Colon (tissue), 2 donors: Measurements from ENCODE around the gene TOMM6.
"Not testable (repeated sequence)": the region's sequence is repeated elsewhere in the genome, so short reads cannot be mapped to it uniquely, and the experiment has no call there.

ENCODE experiments used
- FAIRE-seq: peaks from 2 replicates; lab custom pipeline; 2012; peaks lifted over from hg19 to GRCh38; lab: Jason Lieb, UNC
- donor health status: control.
- donor health status: control.

TOMM6 gene

DNA sequence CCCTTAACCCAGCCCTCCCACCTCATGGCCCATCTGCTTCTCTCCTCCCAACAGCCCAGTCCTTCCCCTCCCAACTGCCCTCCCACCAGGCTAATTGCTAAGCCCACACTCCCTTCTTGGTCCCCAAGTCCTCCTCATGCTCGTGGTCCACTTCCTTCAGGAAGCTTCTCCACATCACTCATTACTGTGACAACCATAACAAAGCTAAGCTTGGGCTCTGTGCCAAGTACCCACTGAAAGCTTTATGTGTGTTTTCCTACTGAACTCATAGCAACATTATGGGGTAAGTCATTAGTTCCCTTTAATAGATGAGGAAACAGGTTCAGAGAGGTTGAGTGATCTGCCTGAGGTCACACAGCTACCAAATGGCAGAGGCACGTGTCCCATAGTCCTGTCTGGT is 24.0 kb upstream of the TOMM6 start:
- FAIRE-seq, result no peak

DNA sequence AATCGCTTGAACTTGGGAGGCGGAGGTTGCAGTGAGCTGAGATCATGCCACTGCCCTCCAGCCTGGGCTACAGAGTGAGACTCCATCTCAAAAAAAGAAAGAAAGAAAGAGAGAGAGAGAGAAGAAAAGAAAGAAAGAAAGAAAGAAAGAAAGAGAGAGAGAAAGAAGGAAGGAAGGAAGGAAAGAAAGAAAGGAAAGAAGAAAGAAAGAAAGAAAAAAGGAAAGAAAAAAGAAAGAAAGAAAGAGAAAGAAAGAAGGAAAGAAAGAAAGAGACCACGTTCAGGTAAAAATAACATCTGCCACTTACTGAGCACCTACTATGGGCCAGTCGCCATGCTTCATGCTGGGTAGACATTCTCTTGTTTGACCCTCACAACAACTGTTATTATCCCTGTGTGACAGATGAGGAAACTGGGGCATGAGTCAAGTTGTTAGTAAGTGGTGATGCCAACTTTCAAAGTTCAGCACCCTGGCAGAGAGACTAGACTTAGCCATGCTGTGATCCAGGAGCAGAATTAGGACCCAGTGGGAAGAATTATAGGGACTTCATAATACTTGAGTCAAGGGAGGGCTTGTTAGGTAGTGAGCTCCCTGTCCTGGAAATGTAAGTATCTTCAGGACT is 21.3 kb upstream of the TOMM6 start:
- not testable (repeated sequence) for FAIRE-seq

- no peak for FAIRE-seq
These were observed 20.2 kb upstream of the TOMM6 start for GRCh38 chr6:41767112-41767833.

DNA sequence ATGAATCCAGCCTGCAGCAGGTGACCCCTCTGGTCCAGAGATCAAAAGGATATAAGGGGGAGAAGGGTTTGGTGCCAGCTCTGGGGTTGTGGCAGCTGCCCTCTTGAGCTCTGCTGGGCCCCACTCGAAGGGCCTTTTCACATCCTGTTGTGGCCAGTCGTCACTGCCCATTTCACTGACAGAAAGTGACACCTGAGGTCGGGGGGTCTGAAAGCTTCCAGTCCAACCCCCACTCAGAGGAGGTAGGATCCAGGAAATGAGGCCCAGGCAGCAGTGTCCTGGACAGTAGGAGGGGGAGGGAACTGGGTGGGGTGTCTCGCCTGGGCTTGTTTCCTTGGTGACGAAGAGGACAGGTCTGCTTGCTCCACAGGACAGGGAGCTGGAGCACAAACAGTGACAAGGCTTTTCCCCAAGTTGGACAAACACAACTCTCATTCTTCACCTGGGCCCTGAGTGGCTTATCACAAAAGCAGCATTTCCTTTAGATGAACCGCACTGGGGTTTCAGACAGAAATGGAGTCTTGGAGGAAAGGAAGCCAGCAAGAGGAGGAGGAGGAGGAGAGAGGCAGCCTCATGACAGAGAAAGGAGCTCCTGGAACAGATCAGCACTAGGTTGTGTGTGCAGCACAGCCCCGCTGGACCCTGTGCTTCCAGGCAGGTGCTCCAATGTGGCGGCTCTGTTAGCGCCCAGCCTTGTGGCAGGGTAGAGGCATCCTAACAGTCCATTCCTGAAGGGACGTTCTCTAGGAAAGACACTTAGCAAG is 18.8 kb upstream of the TOMM6 start:
- no peak for FAIRE-seq

DNA sequence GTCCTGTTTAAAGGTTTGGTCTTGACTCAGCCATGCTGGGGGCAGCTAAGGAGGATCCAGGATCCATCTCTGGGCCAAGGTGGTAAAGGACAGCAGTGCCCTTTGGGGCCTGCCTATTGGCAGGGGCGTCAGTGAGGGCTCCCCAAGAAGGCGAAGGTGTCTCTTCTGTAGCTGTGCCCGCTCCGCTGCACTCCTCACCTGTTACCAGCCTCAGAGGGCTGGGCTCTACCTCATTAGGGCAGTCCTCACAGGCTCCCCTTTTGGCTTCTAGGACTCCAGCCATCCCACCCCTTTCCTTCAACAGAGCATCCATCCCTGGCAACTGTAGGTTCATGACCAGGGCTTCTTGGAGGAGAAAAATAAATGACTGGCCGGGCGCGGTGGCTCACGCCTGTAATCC is 18.1 kb upstream of the TOMM6 start:
- no peak for FAIRE-seq

- no peak for FAIRE-seq
These were observed 17.0 kb upstream of the TOMM6 start for GRCh38 chr6:41770381-41771057.

- FAIRE-seq, result no peak
These were observed 16.2 kb upstream of the TOMM6 start for GRCh38 chr6:41771058-41771983.

DNA sequence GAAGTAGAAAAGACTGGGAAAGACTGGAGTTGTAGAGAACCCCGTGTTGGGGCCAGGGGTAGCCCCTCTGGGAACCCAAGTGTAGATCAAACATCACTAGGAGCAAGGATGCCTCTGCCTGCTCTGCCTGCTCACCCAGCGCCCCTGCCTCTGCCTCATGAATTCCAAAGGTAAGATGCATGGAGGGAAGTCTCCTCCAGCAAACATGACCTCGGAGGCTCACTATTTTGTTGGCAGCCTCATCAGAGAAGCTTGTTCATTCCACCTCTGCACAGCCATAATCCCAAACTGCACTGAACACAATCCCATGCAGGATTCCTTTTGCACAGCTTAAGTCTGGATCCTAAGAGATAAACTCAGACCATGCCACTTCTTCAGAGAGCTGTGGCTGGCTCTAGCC is 12.7 kb upstream of the TOMM6 start:
- FAIRE-seq, result no peak

DNA sequence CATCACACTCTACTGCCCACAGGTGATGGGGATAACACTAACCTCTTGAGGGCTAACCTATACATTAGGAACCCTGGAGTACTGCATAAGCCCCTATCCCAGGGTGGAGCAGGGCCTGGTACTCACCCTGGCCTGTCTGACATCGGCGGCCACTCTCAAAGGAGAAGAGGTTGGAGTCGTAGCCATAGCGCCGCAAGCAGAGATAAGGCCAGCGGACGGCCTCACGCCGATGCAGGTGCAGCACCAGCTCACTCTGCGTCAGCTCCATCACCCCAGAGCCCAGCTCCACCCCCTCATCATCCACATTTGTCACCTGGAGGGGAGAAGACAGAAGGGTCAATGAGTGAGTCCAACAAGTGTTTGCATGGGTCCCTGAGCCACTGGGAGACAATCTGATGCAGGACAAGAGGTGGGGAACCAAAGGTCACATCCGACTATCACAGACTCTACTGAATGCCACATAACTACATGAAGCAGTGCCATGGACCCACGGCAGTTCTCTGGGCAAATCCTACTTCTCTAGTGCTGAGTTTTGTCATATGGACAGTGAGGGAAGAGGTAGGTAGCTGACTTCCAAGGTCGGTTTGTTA is 12.1 kb upstream of the TOMM6 start:
- no peak for FAIRE-seq

DNA sequence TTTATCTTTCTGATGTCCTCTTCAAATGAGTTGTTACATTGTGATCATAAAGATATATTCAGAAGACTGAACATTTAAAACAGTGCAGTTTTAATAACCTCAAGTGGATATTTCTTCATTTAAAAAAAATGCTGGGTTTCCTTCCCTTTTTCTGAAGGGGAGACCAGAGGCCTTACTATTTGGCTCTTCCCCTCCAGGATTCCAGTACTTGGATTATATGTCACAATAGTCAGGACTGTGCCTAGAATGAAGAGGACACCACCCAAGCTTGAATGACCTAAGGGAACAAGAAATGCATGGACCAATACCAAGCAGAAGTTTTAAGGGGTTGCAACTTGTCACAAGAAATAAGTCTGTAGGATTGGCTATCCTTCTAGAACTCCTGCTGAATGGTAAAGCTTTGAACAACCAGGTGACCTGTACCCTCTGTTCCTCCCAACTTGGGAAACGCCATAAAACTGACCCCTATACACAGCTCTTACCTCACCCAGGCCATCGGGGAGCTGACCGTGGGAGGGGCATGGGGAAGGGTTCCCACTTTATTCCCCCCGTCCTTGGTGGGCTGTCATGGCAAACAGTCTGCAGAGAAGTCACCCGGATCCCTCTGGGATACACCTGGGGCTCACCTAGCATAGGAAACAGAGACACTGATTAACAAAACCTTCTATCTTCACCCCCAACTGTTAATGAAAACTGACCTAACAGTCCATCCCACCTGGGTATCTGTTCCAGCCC is 9.8 kb upstream of the TOMM6 start:
- no peak for FAIRE-seq

- FAIRE-seq, result no peak
These were observed 8.6 kb upstream of the TOMM6 start for GRCh38 chr6:41778895-41779294.

GRCh38 chr6:41779336-41779735 is 8.2 kb upstream of the TOMM6 start:
- FAIRE-seq, result no peak

DNA sequence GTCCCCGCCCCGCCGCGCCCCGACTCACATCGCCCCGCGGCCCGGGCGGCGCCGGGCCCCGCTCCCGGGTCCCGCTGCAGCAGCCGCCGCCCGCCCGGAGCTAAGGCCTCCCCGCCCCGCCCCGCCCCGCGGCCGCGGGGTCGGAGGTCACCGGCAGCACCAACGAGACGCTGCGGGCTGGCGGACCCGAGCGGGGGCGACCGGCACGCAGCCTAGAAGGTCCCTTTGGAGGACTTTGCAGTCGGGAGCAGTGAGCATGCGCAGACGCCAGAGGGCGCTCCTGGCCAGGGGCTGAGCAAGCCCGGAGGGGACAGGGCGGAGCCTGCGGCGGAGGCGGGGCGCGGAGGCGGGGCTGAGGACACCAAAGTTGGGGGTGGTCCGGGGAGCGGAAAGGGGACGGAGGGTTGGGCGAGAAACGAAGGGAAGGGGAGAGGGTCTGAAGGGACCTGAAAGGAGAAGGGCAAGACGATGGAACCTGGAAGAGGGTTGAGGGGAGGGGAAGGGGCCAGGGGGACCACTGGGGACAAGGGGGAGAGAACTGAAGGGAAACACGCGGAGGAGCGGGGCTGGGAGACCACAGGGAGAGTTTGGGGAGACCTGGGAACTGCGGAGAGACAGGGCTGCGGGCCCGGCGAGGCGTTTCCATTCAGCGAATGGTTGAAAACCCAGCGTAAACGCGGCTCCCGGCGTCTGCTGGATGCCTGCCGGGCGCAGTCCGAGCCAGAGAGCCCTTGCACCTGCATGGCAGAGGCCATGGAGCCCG is 7.5 kb upstream of the TOMM6 start, which contains the start of gene FRS3:
Gene FRS3 (minus strand): TSS at position 113 of the 763 bp plus-strand sequence. CDS start 2,913 bp downstream, outside the sequence.
- no peak for FAIRE-seq

GRCh38 chr6:41780551-41781365 is 6.7 kb upstream of the TOMM6 start, which contains the start of gene PRICKLE4:
Gene PRICKLE4 (plus strand): TSS chr6:41780782. CDS start chr6:41783474, 2,692 bp downstream.
- FAIRE-seq, result no peak

- FAIRE-seq, result no peak
These were observed 6.1 kb upstream of the TOMM6 start for GRCh38 chr6:41781366-41781730.

DNA sequence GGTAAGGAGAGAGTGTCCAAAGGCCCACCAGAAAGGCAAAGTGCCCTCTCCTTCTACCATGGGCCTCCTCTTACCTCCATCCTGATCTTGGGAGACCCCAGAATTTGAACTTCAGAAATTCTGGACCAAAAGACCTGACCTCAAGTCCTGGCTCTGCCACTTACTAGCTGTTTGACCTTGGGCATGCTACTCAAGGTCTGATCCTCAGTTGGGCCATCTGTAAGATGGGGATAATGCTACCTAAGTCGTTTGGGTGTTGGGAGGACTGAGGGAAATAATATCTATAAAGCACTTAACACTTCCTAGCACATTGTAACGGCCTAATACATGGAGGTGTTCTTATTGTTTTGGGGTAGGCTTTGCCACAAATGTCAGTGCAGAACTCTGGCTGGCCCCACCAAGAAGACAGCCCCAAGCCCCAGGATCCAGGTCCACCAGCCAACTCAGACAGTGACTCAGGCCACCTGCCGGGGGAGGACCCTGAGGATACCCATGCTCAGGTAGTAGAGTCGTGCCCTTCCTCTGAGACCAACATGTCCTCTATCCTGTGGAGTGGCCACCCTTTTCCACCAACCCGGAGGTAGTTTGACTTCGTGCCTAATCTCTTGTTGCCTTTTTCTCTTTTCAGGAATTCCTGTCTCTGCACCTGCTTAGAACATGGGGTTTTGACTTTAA is 4.3 kb upstream of the TOMM6 start:
- no peak for FAIRE-seq

DNA sequence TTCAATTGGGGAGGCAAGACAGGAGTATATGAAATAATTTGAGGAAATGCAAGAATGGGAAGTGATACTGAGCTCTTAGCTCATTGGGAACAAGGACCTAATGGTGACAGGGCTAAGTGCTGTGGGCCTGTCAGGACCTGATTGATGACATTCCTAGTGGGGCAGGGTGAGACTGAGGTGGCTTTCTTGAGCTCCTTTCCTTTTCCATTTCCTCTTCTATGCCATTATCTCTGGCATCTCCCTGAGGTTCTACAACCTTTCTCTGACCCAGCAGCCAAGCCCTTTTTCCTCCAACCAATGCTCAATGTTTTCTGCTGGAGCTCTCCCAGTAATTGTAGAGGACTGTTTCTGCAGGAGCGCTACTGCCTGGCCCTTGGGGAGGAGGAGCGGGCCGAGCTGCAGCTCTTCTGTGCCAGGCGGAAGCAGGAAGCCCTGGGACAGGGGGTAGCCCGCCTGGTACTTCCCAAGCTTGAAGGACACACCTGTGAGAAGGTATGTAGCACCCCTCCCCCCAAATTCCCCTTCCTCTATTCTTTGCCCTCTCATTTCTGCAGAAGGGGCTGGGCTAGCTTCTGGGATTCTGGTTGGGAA is 2.8 kb upstream of the TOMM6 start:
- FAIRE-seq, result no peak

GRCh38 chr6:41785254-41785653 is 2.2 kb upstream of the TOMM6 start:
- no peak for FAIRE-seq
